HL-60 (cell line): ENCODE data around the gene NDUFAF2.
"Not testable (repeated sequence)": the region's sequence is repeated elsewhere in the genome, so short reads cannot be mapped to it uniquely, and the experiment has no call there.

Experiments
- DNase-seq, 2 experiments: peaks; one replicate each; pipeline ENCODE4 v3.0.0-alpha.2; 2010 to 2020; ENCODE audit warnings: low read depth in 1 of 2, low spot score in 1 of 2
- H3K27ac ChIP-seq: fragments of 250-450 bp; sonication (Bioruptor Pico); replicated peaks from 2 replicates; pipeline ENCODE4 v1.5.1; 2020; ENCODE audit warnings: mild to moderate bottlenecking, moderate library complexity
- H3K27me3 ChIP-seq: fragments of 250-450 bp; sonication (Bioruptor Pico); 2 replicates; pipeline ENCODE4 v1.5.1; 2021; ENCODE audit warnings: mild to moderate bottlenecking, moderate library complexity; ENCODE audit not compliant: insufficient read depth, poor library complexity, severe bottlenecking
- H3K4me3 ChIP-seq: replicated peaks from 2 replicates; pipeline ENCODE4 v1.5.1; 2011; ENCODE audit warnings: mild to moderate bottlenecking, control low read depth, low read length; ENCODE audit not compliant: insufficient read depth
- GABPA ChIP-seq: IDR thresholded peaks from 2 replicates; pipeline ENCODE4 v1.6.1; 2012; ENCODE audit warnings: low read depth
- POLR2AphosphoS5 ChIP-seq: IDR thresholded peaks from 2 replicates; pipeline ENCODE4 v1.6.1; 2012; ENCODE audit warnings: low read depth
- SPI1 ChIP-seq: IDR thresholded peaks from 2 replicates; pipeline ENCODE4 v1.6.1; 2012; ENCODE audit warnings: low read depth, mild to moderate bottlenecking, borderline replicate concordance
- TF ChIP-seq, protein P1 (sequence below): IDR thresholded peaks from one replicate; pipeline ENCODE4 v1.5.1; 2011; ENCODE audit warnings: low read length, control low read depth, inconsistent platforms; ENCODE audit not compliant: insufficient read depth
- TF ChIP-seq, protein P2 (sequence below): IDR thresholded peaks from 2 replicates; pipeline ENCODE4 v1.6.1; 2012; ENCODE audit warnings: low read depth; ENCODE audit not compliant: insufficient replicate concordance

The NDUFAF2 gene

DNA sequence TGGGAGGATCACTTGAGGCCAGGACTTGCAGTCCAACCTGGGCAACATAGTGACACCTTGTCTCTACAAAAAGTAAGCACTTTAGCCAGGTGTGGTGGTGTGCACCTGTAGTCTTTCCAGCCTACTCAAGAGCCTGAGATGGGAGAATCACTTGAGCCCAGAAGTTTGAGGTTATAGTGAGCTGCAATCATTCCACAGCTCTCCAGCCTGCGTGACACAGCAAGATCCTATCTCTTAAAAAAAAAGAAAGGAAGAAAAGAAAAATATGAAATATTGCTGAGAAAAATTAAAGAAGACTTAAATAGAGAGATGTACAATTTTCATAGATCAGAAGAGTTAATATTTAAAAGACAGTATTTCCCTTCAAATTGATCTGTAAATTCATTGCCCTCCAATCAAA lies 140.9 kb downstream of the NDUFAF2 start:
- Histone ChIP-seq H3K27ac (no peak overlapping the region), H3K27me3 (no peaks in the 10 kb centered on the region), H3K4me3 (no peak overlapping the region)
- no peak for DNase-seq
- TF ChIP-seq, protein P1, sequence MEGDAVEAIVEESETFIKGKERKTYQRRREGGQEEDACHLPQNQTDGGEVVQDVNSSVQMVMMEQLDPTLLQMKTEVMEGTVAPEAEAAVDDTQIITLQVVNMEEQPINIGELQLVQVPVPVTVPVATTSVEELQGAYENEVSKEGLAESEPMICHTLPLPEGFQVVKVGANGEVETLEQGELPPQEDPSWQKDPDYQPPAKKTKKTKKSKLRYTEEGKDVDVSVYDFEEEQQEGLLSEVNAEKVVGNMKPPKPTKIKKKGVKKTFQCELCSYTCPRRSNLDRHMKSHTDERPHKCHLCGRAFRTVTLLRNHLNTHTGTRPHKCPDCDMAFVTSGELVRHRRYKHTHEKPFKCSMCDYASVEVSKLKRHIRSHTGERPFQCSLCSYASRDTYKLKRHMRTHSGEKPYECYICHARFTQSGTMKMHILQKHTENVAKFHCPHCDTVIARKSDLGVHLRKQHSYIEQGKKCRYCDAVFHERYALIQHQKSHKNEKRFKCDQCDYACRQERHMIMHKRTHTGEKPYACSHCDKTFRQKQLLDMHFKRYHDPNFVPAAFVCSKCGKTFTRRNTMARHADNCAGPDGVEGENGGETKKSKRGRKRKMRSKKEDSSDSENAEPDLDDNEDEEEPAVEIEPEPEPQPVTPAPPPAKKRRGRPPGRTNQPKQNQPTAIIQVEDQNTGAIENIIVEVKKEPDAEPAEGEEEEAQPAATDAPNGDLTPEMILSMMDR: no peak
- TF ChIP-seq POLR2AphosphoS5 (no peak), SPI1 (no peak)
- TF ChIP-seq, protein P2, sequence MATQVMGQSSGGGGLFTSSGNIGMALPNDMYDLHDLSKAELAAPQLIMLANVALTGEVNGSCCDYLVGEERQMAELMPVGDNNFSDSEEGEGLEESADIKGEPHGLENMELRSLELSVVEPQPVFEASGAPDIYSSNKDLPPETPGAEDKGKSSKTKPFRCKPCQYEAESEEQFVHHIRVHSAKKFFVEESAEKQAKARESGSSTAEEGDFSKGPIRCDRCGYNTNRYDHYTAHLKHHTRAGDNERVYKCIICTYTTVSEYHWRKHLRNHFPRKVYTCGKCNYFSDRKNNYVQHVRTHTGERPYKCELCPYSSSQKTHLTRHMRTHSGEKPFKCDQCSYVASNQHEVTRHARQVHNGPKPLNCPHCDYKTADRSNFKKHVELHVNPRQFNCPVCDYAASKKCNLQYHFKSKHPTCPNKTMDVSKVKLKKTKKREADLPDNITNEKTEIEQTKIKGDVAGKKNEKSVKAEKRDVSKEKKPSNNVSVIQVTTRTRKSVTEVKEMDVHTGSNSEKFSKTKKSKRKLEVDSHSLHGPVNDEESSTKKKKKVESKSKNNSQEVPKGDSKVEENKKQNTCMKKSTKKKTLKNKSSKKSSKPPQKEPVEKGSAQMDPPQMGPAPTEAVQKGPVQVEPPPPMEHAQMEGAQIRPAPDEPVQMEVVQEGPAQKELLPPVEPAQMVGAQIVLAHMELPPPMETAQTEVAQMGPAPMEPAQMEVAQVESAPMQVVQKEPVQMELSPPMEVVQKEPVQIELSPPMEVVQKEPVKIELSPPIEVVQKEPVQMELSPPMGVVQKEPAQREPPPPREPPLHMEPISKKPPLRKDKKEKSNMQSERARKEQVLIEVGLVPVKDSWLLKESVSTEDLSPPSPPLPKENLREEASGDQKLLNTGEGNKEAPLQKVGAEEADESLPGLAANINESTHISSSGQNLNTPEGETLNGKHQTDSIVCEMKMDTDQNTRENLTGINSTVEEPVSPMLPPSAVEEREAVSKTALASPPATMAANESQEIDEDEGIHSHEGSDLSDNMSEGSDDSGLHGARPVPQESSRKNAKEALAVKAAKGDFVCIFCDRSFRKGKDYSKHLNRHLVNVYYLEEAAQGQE: no peak

DNA sequence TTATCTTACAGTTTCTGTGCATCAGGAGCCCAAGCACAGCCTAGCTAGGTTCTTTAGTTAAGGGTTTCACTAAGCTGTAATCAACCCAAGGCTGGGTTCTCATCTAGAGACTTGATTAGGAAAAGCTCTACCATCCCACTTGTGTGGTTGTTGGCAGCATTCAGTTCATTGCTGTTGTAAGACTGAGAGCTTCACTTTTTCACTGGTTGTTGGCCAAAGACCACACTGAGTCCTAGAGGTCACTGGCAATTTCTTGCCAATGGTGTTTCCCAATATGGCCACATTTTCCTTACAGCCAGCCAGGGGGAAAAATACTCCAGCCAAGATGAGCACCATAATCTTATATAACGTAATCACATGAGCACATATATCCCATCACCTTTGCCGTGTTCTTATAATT lies 142.9 kb downstream of the NDUFAF2 start:
- TF ChIP-seq, protein P1: no peak
- TF ChIP-seq GABPA: no peak
- DNase-seq: no peak
- H3K27ac ChIP-seq: no peak overlapping the region
- no peak overlapping the region for H3K4me3 ChIP-seq
- no peaks in the 10 kb centered on the region for H3K27me3 ChIP-seq

DNA sequence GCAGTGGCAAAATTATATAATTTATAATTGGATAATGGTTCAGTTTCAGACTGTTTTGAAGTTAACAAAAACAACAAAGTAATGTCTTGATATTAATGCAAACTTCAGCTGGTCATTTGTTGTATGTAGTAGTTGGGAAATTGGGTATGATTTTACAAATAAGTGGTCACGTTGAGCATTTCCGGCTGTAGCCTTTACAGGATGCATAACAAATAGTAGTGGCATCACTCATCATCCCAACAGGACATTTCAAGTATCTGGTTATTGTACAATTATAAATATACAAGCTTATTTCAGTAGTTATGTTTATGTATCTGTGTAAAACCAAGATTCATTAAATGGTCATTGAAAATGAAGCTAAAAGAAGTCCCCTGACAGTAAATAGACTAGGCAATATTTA lies 144.3 kb downstream of the NDUFAF2 start:
- Histone ChIP-seq H3K27me3 (no peaks in the 10 kb centered on the region), H3K27ac (no peak overlapping the region), H3K4me3 (no peak overlapping the region)
- TF ChIP-seq, protein P1: no peak
- no peak for TF ChIP-seq GABPA
- no peak for TF ChIP-seq SPI1
- TF ChIP-seq POLR2AphosphoS5: no peak
- TF ChIP-seq, protein P2: no peak
- no peak for DNase-seq

DNA sequence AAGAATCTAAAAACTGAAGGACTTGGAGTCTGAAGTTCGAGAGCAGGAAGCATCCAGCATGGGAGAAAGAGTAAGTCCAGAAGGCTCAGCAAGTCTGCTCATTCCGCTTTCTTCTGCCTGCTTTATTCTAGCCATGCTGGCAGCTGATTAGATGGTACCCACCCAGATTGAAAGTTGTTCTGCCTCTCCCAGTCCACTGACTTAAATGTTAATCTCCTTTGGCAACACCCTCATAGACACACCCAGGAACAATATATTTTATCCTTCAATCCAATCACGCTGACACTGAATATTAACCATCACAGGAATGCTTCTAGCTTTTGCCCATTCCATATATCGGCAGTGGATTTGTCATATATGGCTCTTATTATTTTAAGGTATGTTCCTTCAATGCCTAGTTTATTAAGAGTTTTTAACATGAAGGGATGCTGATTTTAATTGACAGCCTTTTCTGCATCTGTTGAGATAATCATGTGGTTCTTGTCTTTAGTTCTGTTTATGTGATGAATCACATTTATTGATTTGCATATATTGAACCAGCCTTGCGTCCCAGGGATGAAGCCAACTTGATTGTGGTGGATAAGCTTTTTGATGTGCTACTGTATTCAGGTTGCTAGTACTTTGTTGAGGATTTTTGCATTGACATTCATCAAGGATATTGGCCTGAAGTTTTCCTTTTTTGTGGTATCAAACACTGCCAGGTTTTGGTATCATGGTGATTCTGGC lies 148.2 kb downstream of the NDUFAF2 start:
- not testable (repeated sequence) for H3K4me3 ChIP-seq, H3K27me3 ChIP-seq, H3K27ac ChIP-seq, DNase-seq
